ENCODE measurements around the gene SNRNP48. TPM values are rescaled to one million over a fixed set of nuclear protein-coding genes. Genes with fewer than 3 reads are reported as not detected.

The SNRNP48 gene
- total RNA-seq, 1 donor from 2014 or later, result 18.0 TPM

DNA sequence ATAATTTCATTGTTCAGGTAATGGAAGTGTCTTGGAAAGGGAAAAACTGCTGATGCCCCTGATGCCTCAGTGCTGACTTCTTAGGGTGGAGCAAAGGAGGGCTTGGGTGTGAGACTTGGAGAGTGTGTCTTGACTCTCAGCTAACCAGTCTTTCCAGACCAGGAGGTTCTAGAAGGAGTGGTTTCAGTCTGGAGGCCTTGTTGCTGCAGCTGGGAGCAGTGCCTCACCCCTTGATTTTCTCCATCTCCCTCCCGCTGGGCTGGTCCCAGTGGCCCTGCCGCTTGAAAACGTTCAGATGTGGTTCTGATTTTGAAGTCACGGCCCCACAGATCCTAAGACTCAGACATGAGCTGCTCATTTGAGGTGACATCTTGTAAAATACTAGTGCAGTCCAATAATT lies 43.1 kb upstream of the SNRNP48 start:
- Mint-ChIP-seq H3K36me3 (ENCODE audit: low read depth) (no peaks in the 10 kb centered on the region), H3K4me3 (no peak overlapping the region), H3K27ac (no peak overlapping the region), H3K9me3 (no peaks in the 10 kb centered on the region), H3K27me3 (ENCODE audit: insufficient read depth) (peaks cover 64% of the 10 kb centered on the region), H3K4me1 (ENCODE audit: low read depth) (no peaks in the 10 kb centered on the region)
- no peak for DNase-seq (ENCODE audit: low spot score)
- intact Hi-C loops (cut with micrococcal nuclease), result no loop called here

DNA sequence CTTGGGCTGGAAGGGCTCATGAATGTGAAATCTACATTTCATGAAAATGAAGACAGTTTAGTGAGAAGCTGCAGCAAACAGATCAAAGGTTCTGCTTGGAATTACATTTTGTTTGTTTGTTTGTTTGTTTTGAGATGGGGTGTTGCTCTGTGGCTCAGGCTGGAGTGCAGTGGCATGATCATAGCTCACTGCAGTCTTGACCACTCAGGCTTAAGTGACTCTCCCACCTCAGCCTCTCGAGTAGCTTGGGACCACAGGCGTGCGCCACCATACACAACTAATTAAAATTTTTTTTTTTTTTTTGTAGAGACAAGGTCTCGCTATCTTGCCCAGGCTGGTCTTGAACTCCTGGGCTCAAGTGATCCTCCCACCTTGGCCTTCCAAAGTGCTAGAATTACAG lies 42.7 kb upstream of the SNRNP48 start:
- H3K9me3 Mint-ChIP-seq, result no peaks in the 10 kb centered on the region
- H3K36me3 Mint-ChIP-seq (ENCODE audit: low read depth), result no peaks in the 10 kb centered on the region
- no peak overlapping the region for H3K27ac Mint-ChIP-seq
- no peak overlapping the region for H3K4me3 Mint-ChIP-seq
- H3K27me3 Mint-ChIP-seq (ENCODE audit: insufficient read depth), result peaks cover 66% of the 10 kb centered on the region
- no peaks in the 10 kb centered on the region for H3K4me1 Mint-ChIP-seq (ENCODE audit: low read depth)
- intact Hi-C loops (cut with micrococcal nuclease), result no loop called here
- DNase-seq (ENCODE audit: low spot score), result no peak

DNA sequence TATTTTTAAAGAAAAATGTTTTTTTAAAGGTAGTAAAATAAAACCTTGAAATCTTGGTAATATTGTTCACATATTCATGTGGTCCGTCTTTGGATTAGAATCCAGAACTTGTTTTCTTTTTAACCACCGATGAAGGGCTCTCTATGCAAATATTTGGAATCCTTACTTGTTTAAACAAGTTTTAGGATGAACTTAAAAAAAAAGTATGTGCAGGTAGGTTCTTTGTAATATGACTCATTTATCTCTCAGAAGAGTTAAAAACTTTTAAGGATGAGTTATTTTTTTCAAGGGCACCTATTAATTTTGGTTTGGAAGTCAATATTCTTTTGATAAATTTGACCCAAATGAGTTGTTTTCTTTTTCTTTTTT lies 39.6 kb upstream of the SNRNP48 start:
- DNase-seq (ENCODE audit: low spot score), result no peak
- Mint-ChIP-seq H3K36me3 (ENCODE audit: low read depth) (no peaks in the 10 kb centered on the region), H3K4me1 (ENCODE audit: low read depth) (no peaks in the 10 kb centered on the region), H3K27ac (no peak overlapping the region), H3K4me3 (no peak overlapping the region), H3K9me3 (no peaks in the 10 kb centered on the region), H3K27me3 (ENCODE audit: insufficient read depth) (peaks cover 52% of the 10 kb centered on the region)
- intact Hi-C loops (cut with micrococcal nuclease), result no loop called here

DNA sequence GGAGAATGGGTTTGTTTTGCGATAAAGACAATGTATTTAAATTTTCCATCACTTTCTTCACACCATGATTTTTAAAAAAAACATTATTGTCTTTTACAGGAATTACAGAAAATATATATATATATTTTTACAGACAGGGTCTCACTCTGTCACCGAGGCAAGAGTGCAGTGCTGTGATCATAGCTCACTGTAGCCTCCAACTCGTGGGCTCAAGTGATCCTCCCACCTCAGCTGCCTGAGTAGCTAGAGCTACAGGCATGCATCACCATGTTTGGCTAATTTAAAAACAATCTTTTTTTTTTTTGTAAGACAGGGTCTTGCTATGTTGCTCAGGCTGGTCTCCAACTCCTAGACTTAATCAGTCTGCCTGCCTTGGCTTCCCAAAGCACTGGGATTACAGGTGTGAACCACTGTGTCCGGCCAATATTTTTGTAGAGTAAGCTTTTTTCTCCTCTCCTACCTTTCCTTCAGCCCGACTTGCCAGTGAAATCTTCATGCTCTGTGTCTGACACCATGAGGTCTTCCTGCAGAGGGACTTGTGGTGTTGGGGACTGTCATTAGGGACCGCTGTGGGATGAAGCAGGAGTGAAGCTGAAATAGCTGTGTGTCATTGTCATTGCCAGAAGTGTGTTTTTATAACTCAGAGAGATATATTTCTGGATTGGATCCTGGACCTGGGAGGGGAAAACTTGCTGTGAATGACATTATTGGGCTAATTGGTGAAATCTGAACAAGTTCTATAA lies 35.3 kb upstream of the SNRNP48 start:
- intact Hi-C loops (cut with micrococcal nuclease), result no loop called here
- Mint-ChIP-seq H3K27me3 (ENCODE audit: insufficient read depth) (peaks cover 31% of the 10 kb centered on the region), H3K4me3 (no peak overlapping the region), H3K27ac (no peak overlapping the region), H3K4me1 (ENCODE audit: low read depth) (no peaks in the 10 kb centered on the region), H3K9me3 (no peaks in the 10 kb centered on the region), H3K36me3 (ENCODE audit: low read depth) (no peaks in the 10 kb centered on the region)
- DNase-seq (ENCODE audit: low spot score), result no peak

DNA sequence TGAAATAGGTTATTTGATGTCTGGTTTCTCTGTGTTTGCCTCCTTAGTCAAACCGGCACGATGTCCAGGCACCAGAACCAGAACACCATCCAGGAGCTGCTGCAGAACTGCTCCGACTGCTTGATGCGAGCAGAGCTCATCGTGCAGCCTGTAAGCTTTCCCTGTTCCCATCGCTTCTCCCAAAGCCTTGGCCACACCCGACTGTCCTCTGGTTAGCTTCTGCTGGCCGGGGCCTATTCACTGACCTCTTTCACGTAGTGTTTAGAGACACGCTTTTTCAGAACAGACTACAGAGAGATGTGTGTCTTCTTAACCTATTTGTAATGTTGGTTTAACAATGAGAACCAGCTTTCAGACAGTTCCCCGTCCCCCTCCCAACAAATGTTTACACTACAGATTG lies 34.3 kb upstream of the SNRNP48 start:
- no peaks in the 10 kb centered on the region for H3K9me3 Mint-ChIP-seq
- intact Hi-C loops (cut with micrococcal nuclease), result no loop called here
- H3K4me1 Mint-ChIP-seq (ENCODE audit: low read depth), result no peaks in the 10 kb centered on the region
- no peak for DNase-seq (ENCODE audit: low spot score)
- H3K4me3 Mint-ChIP-seq, result no peak overlapping the region
- H3K27me3 Mint-ChIP-seq (ENCODE audit: insufficient read depth), result peaks cover 34% of the 10 kb centered on the region
- no peak overlapping the region for H3K27ac Mint-ChIP-seq
- H3K36me3 Mint-ChIP-seq (ENCODE audit: low read depth), result no peaks in the 10 kb centered on the region

DNA sequence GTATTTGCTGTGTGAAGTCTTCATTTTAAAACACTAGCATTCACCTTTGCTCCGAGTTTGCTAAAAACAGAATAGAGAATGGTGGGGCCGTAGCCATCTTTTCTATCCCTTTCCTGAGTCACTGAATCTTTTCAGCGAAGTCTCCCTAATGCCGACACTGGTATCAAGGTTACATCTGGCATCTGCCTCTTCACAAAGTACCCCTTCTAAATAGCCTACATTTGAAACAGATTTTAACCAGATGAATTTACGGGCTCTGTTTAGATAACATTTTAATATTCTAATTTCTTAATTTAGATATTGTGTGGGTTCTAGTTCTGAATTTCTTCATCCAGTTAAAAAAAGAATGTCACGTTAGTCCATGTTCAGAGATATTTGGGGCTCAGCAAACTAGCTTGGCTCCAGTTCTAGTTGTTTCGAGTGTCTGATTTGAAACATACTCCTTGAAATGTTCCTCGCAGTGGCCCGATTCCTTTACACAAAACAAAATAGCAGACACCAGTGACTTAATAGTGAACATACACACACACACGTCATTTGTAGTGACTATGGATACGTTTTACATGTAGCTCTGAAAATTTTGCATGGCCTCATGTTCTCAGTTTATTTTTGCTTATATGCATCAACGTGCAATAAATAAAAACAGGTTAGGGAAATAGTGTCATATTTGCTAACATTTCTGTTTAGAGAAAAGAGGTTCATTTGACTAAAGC lies 33.4 kb upstream of the SNRNP48 start:
- intact Hi-C loops (cut with micrococcal nuclease), result no loop called here
- Mint-ChIP-seq H3K4me3 (no peak overlapping the region), H3K4me1 (ENCODE audit: low read depth) (no peaks in the 10 kb centered on the region), H3K27ac (no peak overlapping the region), H3K27me3 (ENCODE audit: insufficient read depth) (peaks cover 31% of the 10 kb centered on the region), H3K36me3 (ENCODE audit: low read depth) (no peaks in the 10 kb centered on the region), H3K9me3 (no peaks in the 10 kb centered on the region)
- no peak for DNase-seq (ENCODE audit: low spot score)

DNA sequence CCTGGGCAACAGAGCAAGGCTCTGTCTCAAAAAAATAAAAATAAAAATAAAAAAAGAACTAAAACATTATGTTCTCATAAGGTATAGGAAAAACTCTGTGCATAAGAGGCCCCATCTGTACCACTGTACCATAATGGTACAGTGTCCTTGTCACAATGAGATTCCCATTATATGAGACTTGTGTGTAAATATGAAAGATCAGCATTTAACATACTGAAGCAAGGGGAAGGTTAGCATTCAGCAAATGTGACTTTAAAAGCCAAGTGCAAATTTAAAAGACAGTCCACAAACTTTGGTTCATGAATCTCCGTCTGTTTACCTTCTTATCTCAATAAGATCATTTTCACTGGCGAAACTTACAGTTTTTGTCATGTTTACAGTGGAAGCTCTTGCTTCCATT lies 32.3 kb upstream of the SNRNP48 start:
- no peaks in the 10 kb centered on the region for H3K4me1 Mint-ChIP-seq (ENCODE audit: low read depth)
- no peaks in the 10 kb centered on the region for H3K36me3 Mint-ChIP-seq (ENCODE audit: low read depth)
- H3K4me3 Mint-ChIP-seq, result no peak overlapping the region
- DNase-seq (ENCODE audit: low spot score), result no peak
- intact Hi-C loops (cut with micrococcal nuclease), result no loop called here
- H3K27ac Mint-ChIP-seq, result no peak overlapping the region
- H3K9me3 Mint-ChIP-seq, result no peaks in the 10 kb centered on the region
- H3K27me3 Mint-ChIP-seq (ENCODE audit: insufficient read depth), result peaks cover 29% of the 10 kb centered on the region

DNA sequence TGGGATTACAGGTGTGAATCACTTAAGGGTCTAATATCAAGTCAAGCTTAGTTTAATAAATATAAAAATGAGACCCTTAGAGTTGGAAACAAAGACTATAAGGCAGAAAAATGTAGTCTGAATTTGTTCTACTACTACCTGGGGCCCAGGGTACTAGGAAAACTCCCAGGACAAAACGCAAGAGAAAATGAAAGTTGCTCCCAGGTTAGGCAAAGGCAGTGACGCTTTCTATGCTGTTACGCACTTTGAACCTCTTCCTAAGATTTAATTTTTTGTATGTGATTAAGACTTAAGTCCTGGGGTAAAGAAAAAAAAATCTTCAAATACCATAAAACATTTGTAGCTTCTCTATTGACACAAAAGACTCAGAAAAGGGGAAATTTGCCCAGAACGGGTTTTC lies 31.2 kb upstream of the SNRNP48 start:
- Mint-ChIP-seq H3K9me3 (no peaks in the 10 kb centered on the region), H3K27ac (no peak overlapping the region), H3K27me3 (ENCODE audit: insufficient read depth) (peaks cover 35% of the 10 kb centered on the region), H3K4me3 (no peak overlapping the region), H3K36me3 (ENCODE audit: low read depth) (no peaks in the 10 kb centered on the region), H3K4me1 (ENCODE audit: low read depth) (no peaks in the 10 kb centered on the region)
- DNase-seq (ENCODE audit: low spot score), result no peak
- intact Hi-C loops (cut with micrococcal nuclease), result no loop called here

DNA sequence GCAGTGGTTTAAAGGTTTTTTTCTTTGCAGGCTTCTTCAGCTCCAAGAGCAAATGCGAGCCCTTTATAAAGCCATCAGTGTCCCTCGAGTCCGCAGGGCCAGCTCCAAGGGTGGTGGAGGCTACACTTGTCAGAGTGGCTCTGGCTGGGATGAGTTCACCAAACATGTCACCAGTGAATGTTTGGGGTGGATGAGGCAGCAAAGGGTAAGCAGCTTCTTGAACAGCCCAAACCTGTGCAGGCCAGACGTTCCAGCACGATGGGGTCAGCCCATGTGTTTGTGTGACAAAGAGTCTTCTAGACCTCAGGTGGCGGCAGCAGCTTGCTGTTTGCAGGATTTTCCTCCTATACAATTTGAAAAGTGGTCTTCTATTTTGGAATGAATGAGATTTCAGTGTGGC lies 30.8 kb upstream of the SNRNP48 start:
- Mint-ChIP-seq H3K27me3 (ENCODE audit: insufficient read depth) (peaks cover 36% of the 10 kb centered on the region), H3K4me3 (no peak overlapping the region), H3K36me3 (ENCODE audit: low read depth) (no peaks in the 10 kb centered on the region), H3K4me1 (ENCODE audit: low read depth) (no peaks in the 10 kb centered on the region), H3K27ac (no peak overlapping the region), H3K9me3 (no peaks in the 10 kb centered on the region)
- intact Hi-C loops (cut with micrococcal nuclease), result no loop called here
- no peak for DNase-seq (ENCODE audit: low spot score)

DNA sequence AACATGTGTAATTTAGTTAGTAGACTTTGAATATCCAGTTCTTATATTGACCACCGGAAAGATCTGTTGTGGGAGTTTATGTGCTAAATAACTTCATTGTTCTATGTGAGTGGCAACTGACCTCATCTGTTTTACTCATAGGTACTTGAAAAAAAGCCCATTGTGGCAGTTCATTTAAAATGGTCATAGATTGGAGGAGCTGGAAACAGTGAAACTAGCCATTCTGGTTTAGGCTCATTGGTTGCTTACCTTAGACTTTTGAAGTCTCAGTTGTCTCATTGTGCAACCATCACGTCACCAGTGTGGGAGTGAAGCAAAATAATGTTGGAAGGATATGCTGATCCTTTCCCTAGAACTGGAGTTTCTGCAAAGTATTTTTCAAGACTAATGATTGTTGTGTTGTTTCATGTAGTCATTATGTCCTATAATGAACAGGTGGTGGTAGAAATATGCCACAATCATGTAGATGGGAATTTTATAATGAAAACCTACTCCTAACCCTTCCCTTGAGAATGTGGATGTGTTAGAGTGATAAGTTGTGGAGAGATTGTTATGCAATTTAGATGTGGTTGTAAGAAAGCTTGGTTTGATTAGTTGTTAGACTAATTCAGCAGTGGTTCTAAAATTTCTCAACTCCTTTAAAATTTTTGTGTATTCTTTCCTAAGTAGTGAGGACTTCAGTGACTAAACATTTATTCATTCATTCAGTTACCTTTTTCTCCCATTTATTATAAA lies 30.2 kb upstream of the SNRNP48 start:
- Mint-ChIP-seq H3K4me3 (no peak overlapping the region), H3K4me1 (ENCODE audit: low read depth) (no peaks in the 10 kb centered on the region), H3K27me3 (ENCODE audit: insufficient read depth) (peaks cover 33% of the 10 kb centered on the region), H3K36me3 (ENCODE audit: low read depth) (no peaks in the 10 kb centered on the region), H3K27ac (no peak overlapping the region), H3K9me3 (no peaks in the 10 kb centered on the region)
- DNase-seq (ENCODE audit: low spot score), result no peak
- intact Hi-C loops (cut with micrococcal nuclease), result no loop called here

DNA sequence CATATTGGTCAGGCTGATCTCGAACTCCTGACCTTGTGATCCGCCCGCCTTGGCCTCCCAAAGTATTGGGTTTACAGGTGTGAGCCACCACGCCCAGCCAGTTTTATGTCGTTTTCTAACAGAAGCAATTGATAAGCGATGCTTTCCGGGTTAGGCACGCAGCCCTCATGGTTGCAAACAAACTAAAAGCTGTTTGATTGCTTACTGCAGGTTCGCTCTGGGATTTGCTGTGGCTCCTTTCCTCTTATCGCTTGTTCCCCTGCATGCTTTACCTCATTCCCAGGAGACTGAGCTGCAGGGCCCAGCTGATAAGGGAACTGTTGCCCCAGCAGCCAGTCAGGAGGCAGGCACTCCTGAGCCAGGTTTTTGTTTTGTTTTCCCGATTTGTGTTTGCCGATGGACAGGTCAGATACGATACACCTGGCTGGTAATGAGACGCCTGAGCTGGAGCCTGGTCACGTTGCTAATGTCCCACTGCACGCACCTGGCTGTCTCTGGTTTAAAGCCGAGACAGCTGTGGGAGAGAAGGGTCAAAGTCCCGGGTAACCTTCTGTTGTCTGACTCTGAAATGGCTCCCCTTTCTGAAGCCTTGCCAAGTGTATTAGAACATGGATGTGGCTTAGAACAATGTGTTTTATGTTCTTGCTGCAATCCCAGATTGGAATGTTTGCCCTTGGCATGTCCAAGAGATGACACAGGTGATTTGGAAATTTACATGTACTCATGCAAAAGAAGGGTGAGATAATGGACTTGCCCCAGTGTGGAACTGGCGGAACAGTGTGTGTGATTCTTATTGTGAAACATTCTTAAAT lies 28.6 kb upstream of the SNRNP48 start:
- Mint-ChIP-seq H3K27me3 (ENCODE audit: insufficient read depth) (peaks cover 29% of the 10 kb centered on the region), H3K27ac (no peak overlapping the region), H3K36me3 (ENCODE audit: low read depth) (no peaks in the 10 kb centered on the region), H3K4me3 (no peak overlapping the region), H3K4me1 (ENCODE audit: low read depth) (no peaks in the 10 kb centered on the region), H3K9me3 (no peaks in the 10 kb centered on the region)
- intact Hi-C loops (cut with micrococcal nuclease), result no loop called here
- DNase-seq (ENCODE audit: low spot score), result no peak

DNA sequence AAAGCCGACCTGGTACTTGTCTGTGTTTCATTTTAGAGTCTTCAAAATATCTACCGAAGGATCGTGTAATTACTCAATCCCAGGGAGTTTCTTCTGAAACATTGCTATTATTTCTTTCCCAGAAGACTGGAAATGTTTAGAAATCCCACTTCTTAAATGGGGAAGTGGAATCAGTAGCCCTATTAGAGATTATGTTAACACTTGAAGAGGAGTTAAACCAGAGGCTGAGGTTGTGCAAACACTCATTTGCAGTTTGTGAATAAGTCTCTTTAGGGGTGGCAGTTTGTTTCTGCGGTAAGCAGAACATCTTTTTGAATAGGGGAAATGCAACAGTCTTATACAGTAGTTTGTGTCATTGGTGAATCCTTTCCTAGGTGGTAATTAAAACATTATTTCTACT lies 27.2 kb upstream of the SNRNP48 start:
- intact Hi-C loops (cut with micrococcal nuclease), result no loop called here
- DNase-seq (ENCODE audit: low spot score), result no peak
- H3K36me3 Mint-ChIP-seq (ENCODE audit: low read depth), result no peaks in the 10 kb centered on the region
- no peaks in the 10 kb centered on the region for H3K4me1 Mint-ChIP-seq (ENCODE audit: low read depth)
- H3K4me3 Mint-ChIP-seq, result no peak overlapping the region
- no peaks in the 10 kb centered on the region for H3K9me3 Mint-ChIP-seq
- H3K27me3 Mint-ChIP-seq (ENCODE audit: insufficient read depth), result peaks cover 29% of the 10 kb centered on the region
- H3K27ac Mint-ChIP-seq, result no peak overlapping the region

DNA sequence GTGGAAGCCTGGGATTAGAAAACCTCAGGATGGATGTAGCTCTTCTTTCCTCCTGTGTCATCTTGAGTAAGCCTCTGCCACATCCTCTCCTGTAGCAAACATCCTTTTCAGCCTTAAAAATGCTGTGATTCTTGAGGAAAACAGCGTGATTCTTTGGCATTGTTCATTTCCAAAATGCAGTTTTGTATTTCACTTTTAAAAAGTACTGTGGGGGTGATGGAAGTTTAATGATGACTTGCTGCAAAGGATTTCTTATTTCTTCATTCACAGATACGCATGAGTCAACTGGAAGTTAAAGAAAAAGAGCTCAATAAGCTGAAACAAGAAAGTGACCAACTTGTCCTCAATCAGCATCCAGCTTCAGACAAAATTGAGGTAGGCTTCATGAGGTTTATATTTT lies 23.9 kb upstream of the SNRNP48 start:
- Mint-ChIP-seq H3K36me3 (ENCODE audit: low read depth) (no peaks in the 10 kb centered on the region), H3K9me3 (no peaks in the 10 kb centered on the region), H3K27ac (no peak overlapping the region), H3K27me3 (ENCODE audit: insufficient read depth) (peaks cover 22% of the 10 kb centered on the region), H3K4me1 (ENCODE audit: low read depth) (no peaks in the 10 kb centered on the region), H3K4me3 (no peak overlapping the region)
- intact Hi-C loops (cut with micrococcal nuclease), result no loop called here
- no peak for DNase-seq (ENCODE audit: low spot score)
